IPS-11a (cell line): Measurements from ENCODE around the gene APOA1.

Source experiments
- H3K4me3 ChIP-seq: one replicate; pipeline ENCODE4 v1.5.1; 2013; ENCODE audit warnings: low read depth, low read length, control low read depth

The APOA1 gene

DNA sequence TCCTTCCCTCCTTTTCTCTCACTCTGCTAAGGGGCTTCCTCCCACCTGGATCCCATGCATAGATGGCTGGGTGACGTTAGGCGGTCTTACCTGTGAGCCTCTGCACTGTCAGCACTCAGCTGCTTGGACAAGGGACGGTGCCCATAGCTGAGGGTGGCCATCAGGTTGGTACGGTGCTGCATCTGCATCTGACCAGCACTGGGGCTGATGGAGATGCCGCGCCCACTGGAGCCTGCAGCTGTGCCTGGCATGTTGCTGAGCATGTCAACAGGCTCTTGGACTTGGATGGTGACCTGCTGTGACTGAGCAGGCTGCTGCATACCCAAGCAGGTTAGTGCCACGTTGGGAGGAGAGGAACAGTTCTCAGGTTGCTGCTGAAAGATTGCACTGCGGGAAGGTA lies 21.8 kb upstream of the APOA1 start:
- no peak overlapping the region for H3K4me3 ChIP-seq

GRCh38 chr11:116857936-116858335 lies 20.5 kb upstream of the APOA1 start:
- no peak overlapping the region for H3K4me3 ChIP-seq

- H3K4me3 ChIP-seq = no peak overlapping the region
Observed at GRCh38 chr11:116857316-116857715, 19.9 kb upstream of the APOA1 start.

DNA sequence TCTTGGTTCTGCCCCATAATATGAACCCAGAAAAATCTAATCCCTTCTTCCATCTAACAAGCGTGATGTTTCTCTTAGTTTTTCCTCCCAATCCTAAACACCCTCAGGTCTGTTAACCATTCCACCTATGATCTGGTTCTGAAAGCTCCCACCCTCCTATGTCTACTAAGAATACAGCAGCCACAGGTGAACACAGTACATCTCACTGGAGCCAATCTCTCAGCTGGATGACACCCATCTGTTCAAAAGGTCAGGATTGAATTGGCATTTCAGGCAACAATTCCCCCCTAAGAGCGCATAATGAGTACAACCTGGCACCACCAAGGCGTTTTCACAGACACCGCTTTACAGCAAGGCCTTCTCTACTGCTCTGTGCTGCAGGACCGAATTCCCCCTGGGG lies 19.0 kb upstream of the APOA1 start:
- H3K4me3 ChIP-seq = no peak overlapping the region

- no peak overlapping the region for H3K4me3 ChIP-seq
Observed at GRCh38 chr11:116855413-116855812, 18.0 kb upstream of the APOA1 start.

GRCh38 chr11:116853461-116854073 lies 16.1 kb upstream of the APOA1 start:
- H3K4me3 ChIP-seq = no peak overlapping the region

- H3K4me3 ChIP-seq = no peak overlapping the region
Observed at GRCh38 chr11:116852261-116853031, 15.0 kb upstream of the APOA1 start.

GRCh38 chr11:116851626-116852025 lies 14.2 kb upstream of the APOA1 start:
- H3K4me3 ChIP-seq = no peak overlapping the region

- no peak overlapping the region for H3K4me3 ChIP-seq
Observed at GRCh38 chr11:116849486-116849885, 12.1 kb upstream of the APOA1 start.

DNA sequence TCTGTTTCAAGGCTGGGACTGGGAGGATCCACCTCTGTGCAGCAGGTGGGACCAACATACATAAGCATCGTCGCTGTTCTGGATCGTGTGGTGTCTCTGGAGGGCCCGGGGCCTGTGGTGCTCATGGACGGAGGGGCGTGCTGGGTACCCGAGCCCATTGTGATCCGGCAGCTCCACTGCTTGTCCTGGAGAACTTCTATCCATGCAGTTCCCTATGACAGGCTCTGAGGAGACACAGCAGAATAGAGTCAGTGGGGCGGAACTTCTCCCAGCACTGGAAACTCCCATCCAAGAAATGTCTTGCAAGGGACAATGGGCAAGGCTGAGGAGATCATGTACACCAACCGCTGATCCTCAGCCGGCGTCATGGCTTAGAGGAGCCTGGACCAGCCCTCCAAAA lies 11.6 kb upstream of the APOA1 start:
- no peak overlapping the region for H3K4me3 ChIP-seq

- H3K4me3 ChIP-seq = no peak overlapping the region
Observed at GRCh38 chr11:116847612-116848011, 10.2 kb upstream of the APOA1 start.

DNA sequence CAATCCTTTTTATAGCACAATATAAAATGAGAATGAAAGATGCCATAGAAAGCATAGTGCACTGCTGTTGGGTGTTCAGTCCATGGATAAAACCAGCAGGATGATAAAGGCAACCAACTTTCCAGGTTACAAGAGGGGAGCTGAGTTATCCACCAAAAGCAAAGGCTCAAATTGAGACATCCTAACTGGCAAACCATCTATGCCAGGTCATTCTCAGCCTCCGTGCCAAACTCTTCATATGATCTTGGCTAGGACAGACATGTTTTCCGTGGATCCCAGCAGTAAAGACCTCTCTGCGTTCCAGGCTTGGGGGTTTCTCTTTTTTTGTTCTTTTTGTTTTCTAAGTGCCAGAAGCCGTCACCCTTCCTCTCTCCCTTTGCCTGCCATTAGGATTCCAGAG lies 7.3 kb upstream of the APOA1 start:
- H3K4me3 ChIP-seq = no peak overlapping the region

DNA sequence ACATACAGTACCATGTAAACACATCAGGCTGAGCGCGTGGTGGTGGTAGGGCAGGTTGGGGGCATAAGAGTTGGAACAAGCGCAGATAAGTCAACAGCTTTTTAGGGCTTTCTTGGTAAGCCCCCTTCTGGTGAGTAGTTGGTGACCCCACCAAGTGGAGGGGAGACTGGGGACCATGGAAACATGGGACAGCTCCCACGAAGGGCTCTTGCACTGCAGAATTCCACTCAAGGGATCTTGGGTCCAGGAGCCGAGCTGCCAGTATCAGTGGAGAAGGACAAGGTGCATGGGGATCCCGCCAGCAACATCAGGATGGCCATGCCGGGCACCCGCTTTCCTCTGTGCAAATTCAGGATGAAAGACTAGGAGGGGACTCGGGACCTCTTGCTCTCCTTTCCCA lies 6.2 kb upstream of the APOA1 start:
- H3K4me3 ChIP-seq = no peak overlapping the region

DNA sequence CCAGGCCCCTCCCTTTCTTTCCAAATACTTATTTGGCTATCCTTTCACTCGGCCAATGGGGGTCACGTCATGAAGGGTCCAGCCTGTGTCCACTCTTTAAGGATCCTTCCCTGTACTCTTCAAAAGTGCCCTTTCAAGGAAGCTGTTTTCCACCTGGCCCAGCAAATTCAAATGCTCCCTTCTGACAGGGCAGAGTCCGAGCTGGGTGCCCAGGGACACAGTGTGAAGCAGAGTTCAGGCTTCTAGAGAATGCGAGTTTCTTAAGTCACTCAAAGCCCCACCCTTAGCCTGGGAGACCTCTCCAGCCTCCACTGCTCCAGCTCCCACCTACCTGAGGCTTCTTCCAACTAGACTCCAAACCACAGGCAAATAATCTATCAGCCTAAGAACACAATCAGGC lies 5.5 kb upstream of the APOA1 start:
- H3K4me3 ChIP-seq = no peak overlapping the region

DNA sequence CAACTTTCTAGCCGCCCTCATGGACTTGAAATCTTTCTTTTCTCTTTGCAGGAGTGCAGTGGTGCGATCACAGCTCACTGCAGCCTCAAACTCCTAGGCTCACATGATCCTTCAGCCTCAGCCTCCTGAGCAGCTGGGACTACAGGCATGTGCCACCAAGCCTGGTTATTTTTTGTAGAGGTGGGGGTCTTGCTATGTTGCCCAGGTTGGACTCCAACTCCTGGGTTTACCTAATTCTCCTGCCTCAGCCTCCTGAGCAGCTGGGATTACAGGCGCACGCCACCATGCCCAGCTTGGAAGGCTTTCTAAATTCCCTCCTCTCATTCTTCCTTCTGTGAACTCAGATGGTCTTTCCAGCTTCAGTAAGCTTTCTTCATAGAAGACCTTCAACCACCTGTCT lies 4.7 kb upstream of the APOA1 start:
- H3K4me3 ChIP-seq = no peak overlapping the region

DNA sequence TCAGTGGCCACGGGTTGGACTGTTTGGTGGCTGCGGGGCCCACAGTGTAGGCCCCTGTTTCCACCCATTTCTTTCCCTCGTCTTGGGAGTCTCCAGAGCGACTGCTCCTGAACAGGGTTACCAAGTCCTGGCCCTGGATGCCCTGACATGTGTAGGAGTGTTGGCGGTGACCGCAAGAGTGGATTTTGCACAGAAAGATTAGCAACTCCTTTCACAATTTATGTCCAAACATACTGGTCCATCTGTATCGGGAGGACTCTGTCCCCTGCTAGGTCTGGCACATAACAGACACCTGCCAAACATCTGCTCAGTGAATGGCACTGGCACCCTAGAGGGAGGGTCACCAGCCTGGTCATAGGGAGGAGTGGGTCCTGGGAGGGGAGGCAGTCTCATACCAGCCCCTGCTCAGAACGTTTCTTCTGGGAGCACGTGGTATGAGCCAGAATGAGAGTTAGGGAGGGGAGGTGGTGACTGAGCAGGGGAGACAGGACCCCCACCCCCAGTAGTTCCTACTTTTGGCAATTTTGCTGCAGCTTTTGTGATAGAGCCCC lies 3.4 kb upstream of the APOA1 start:
- H3K4me3 ChIP-seq = no peak overlapping the region

DNA sequence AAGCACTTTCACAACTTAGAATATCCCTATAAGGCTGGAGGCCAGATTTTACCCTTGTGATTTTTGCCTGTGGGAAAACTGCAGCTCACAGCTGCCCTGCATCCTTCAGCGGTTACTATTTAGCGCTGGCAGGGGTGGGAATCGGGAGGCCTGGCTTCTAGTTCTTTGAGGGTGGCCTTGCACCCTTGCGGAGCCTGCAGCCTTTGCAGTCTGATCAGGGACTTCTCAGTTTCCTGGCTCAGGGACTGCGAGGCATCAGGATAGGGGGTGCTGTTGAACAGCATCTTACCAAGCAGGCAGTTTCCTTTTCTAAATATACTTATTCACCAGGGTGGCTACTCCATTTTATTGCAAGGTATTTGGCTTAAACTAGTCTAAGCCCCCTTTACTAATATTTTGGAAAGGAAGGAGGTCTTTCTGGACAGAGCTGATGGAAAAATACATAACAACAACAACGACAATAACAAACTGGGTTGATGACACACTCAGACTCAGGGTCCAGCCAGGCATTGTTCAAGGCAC lies 2.9 kb upstream of the APOA1 start:
- no peak overlapping the region for H3K4me3 ChIP-seq

GRCh38 chr11:116838321-116839084 lies 1.1 kb upstream of the APOA1 start:
- no peak overlapping the region for H3K4me3 ChIP-seq

DNA sequence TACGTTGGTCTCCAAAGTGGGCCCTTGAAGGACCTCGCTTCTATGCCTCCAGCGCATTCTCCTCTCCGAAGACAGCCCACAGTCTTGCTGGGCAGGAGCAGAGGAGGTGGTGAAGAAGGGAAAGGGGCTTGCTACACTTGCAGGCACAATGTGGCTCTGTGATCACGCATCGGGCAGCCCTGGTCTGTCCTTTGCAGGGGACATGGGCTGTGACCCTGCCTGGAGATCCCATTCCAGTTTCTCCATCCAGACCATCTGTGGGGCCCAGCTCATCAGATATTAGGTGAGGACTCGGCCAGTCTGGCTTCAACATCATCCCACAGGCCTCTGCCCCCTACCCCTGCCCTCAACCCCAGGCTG lies 810 bp downstream of the APOA1 start:
- no peak overlapping the region for H3K4me3 ChIP-seq

DNA sequence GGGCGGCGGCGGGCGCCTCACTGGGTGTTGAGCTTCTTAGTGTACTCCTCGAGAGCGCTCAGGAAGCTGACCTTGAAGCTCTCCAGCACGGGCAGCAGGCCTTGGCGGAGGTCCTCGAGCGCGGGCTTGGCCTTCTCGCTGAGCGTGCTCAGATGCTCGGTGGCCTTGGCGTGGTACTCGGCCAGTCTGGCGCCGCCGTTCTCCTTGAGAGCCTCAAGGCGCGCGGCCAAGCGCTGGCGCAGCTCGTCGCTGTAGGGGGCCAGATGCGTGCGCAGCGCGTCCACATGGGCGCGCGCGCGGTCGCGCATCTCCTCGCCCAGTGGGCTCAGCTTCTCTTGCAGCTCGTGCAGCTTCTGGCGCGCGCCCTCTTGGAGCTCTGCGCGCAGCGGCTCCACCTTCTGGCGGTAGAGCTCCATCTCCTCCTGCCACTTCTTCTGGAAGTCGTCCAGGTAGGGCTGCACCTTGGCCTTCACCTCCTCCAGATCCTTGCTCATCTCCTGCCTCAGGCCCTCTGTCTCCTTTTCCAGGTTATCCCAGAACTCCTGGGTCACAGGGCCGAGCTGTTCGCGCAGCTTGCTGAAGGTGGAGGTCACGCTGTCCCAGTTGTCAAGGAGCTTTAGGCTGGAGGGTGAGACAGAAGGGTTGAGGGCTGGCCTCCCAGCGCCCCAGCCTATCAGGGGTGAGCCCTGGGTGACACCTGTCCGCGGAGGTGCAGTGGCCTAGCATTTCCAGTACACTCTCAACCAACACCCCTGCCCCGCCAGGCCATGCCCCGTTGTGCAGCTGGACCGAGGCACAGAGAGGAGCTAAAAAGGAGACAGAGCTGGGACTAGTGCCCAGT lies 1.4 kb downstream of the APOA1 start:
- peak overlapping the region; percentile 43 for H3K4me3 ChIP-seq
